HG03521 (cell line): ENCODE measurements around the gene CCDC178.

Experiments used
- ATAC-seq: cut with Tn5 transposase; IDR thresholded peaks from one replicate; pipeline ENCODE4 v1.9.1; 2021; ENCODE audit warnings: mild to moderate bottlenecking, moderate library complexity; ENCODE audit not compliant: unreplicated experiment

Gene CCDC178

DNA sequence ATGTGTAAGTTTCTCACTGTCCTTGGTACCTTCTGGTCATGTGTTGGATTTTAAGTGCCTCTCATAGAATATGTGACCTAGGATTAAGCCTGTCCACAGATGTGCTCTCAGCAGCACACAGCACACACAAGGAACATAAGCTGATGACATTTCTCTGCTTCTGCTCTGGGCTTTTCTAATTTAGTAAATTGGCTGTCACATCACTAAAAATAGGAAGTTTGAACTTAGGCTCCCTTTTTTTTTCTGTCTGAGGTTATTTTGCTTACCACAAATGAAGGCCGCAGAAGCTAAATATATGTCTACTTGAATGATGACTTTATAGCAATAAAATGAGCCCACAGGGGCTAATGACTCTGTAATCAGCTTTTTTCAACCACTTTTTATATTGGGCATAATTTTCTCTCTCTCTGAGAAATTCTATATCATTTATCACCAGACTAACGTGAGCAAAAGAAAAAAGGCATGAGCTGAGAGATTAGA is 517.5 kb downstream of the CCDC178 start:
- no peak for ATAC-seq

DNA sequence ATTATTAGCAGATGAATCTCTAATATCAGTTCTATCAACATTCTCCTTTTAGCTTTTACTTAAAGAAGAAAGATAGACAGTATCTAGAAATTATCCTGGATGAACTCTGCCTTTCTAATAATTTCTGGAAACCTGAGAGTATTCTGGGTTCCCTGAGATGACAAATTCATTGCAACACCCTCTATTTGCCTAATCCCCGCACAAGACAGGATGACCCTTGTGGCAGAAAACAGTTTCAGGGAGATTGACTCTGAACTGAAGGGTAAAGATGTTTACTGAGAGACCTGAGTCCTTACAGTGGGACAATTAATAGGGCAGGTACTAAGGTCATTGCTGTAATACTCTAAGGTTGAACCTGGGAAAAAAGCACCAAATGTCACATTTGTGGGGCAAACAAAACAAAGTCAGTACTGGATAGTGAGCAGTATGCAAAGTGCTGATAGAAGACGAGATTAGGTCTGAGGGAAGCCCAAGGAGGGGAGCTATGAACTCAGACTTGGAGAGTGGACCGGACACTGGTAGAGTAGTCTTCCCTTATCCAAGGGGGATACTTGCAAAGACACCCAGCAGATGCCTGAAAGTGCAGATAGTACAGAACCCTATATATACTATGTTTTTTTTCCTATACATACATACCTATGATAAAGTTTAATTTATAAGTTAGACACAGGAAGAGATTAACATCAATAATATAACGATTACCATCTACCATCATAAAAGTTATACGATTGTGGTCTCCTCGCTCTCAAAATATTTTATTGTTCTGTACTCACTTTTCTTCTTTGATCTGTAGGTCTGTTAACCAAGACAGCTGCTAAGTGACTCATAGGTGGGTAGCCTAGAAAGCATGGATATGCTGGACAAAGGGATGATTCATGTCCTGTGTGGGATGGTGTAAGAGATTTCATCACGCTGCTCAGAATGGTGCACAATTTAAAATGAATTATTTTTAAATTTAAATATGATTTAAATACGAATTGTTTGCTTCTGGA is 519.4 kb downstream of the CCDC178 start:
- ATAC-seq: no peak

DNA sequence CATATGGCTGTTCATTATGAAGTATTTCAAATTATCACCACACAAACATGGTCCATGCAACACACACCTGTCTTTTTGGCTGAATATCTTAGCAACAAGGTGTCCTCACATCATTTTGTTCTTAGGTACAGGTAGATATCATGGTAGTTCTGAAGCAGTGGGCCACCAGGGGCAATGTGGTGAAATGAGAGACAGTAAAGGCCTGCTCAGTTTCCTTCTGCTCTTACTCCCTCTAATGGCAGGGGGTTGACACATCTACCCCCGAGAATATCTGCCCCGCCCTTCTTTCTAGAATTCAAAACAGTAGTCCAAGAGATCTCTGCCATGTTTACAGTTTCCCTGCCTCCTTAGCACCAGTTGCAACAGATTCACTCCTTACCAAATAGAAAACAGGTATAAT is 520.7 kb downstream of the CCDC178 start:
- peak; percentile 91 for ATAC-seq

DNA sequence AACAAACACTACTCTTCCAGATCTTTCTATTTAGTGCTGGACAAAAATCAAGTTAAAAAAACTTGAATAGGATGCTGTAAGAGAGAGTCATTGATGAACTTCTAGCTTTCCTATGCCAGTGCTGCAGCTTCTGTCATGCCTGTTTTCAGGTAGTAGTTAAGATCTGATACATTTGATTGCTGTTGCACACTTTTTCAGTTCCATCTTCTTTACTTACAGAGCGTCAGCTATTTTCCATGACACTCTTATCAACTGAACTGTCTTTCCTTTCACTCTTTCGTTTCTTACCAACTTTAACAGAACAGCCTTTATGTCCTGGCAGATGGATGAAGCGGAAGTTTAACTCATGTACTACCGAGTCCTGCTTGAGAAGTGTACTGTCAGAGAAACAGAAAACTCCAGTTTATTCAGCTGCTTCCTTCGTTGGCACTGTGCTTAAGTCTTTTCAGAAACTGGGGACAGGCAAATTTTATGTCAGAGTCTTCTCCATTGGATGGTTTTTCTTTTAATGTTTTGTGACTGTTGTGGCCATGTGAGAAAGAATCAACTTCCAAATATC is 521.8 kb downstream of the CCDC178 start:
- no peak for ATAC-seq

DNA sequence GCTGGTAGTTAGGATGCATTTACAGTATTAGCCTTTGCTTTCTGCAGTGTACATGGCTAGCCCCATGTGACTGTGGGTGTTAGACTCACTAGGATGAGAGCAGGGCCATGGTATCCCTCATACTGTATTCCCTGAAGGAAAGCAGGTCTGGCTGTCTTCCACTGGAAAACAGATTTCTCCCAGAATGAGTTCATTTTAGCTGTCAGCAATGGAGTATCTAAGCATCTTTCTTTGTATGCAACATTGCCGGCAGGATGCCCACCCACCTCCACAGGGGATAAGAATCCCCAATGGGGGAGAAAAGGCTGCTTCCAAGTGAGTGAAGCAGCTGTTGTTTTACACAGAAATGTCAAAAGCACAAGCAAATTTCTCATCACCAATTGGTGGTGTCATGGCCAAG is 525.0 kb downstream of the CCDC178 start:
- no peak for ATAC-seq

DNA sequence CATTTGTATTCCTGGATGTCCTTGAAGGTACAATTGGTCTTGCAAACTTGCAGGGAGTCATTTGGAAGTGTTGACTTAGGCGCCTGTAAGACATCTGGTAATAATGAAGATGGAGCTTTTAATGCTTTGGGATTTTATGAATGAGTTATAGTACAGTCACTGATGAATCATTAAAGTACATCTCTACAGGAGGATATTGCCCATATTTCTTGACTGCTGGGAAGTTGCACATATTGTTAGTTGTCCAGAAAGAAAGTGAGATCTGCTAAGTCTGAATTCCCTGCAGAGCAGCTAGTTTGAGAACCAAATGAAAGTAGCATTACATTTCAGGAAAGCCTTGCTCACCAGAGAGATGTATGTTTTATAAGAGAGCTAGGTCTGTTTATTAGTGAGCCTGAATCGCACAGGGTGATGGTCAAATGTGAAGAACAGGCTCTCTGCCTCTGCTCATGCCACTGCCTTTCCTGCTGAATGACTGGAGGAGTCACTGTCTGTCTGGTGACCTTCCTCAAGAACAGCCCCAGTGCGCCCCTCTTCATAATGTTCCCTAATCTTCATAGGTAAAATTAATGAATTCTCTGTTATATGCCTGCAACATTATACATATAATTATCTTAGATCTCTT is 528.7 kb downstream of the CCDC178 start:
- ATAC-seq: no peak

DNA sequence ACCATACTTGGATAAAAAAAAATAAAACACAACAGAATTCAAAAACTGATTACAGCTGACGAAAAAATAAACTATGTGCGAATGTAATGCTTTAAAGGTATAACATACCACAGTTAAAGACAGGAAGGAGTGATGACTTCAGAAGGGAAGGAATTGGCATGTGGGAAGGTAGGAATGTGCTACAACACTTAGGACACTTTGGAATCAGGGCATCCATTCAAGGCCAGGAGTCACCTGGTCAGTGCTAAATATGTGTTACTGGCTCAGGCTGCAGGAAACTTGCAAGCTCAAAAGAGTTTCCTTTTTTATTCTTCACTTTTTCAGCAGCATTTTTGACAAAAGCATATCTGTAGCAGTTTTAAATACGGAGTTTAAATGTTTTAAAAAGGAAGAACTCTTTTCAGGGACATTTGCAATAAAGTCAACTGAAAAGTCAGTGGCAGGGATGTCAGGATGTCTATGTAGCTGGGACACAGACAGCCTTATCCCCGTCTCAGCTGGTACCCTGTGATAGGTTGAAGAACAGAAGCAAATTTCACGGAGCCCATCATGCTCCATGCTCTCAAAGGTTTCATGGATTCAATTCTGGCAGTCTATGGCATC is 529.7 kb downstream of the CCDC178 start:
- no peak for ATAC-seq

DNA sequence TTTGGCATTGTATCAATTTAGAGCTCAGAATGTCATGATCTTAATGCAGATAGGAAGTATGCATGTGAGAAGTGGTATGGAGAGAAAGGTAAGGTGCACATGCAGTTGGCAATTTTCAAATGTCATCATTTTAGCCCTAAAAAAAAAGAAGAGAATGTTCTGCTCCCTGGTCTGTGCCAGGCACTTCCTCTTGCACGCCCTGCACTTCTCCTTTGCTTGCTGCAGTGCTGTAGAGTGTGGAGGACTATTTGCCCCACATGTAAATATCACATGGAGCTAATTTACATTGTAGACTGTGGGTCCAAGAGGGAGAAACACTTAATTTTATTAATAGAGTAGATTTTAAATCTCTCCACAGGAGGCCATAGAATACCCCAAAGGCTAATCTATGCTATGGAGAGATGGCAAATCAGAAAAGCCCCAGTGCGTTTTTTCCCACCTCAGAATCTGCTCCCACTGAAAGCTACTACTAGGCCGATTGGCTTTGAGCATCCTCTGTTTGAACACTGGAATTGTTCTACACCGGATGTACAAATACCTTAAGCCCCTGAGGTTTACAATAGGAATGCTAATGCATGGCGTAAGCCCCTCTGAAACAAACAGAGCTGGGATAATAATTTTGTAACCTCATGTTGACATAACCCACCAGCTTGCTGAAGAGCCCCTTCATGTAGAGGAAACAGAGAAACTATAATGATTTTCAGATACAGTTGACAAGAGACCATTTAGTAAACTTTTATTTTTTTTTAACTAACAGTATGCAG is 530.5 kb downstream of the CCDC178 start:
- ATAC-seq: no peak

DNA sequence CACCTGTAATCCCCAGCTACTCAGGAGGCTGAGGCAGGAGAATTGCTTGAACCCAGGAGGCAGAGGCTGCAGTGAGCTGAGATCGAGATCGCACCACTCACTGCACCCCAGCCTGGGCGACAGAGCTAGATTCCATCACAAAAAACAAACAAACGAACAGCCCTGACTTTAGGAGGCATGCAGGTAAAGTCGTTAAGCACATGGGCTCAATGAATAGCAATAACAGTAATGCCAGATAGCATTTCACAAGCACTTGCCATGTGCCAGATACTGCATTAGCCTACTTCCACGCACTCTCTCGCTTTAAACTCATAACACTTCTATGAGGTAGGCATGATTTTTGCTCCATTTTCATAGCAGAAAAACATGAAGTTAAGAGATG is 532.1 kb downstream of the CCDC178 start:
- no peak for ATAC-seq

DNA sequence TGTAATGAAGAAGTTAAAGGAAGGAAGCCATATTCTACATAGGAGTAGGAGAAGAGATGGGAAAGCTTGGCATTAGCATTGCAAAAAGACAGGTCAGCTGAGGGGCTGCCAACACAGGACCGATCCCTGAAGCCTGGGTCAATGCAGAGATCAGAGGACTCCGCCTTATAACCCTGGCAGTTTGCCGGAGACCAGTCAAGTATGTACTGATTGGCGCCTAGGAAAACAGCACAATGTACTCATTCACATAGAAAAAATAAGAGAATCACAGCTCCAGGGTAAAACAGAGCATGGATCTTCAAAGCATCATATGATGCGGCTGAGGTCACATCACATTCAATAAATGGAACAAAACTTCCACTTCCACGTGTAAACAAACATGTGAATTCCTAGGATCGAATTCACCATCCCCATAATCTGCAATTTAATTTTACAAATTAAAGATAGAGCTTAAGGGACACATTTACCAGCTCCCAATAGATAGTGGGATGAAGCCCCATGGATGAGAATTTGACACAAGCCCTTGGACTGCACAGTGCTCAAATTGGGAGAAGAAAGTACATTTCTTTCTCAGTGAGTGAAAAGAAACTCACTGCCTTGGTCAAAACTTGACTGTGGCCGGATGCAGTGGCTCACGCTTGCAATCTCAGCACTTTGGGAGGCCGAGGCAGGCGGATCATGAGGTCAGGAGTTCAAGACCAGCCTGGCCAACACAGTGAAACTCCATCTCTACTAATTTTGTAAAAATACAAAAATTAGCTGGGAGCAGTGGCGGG is 532.7 kb downstream of the CCDC178 start:
- ATAC-seq: no peak

DNA sequence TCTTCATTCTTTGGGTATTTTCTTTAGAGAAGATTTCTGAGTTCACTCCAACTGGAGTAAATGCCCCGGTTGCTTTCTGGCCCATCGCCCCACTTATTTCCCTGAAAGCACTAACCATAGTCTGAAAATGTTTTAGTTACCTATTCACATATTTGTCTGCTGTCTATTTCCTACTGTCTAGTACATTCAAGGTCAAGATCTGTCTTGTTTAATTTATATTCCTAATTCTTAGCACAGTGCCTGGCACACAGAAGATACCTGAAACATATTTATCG is 533.3 kb downstream of the CCDC178 start:
- no peak for ATAC-seq

DNA sequence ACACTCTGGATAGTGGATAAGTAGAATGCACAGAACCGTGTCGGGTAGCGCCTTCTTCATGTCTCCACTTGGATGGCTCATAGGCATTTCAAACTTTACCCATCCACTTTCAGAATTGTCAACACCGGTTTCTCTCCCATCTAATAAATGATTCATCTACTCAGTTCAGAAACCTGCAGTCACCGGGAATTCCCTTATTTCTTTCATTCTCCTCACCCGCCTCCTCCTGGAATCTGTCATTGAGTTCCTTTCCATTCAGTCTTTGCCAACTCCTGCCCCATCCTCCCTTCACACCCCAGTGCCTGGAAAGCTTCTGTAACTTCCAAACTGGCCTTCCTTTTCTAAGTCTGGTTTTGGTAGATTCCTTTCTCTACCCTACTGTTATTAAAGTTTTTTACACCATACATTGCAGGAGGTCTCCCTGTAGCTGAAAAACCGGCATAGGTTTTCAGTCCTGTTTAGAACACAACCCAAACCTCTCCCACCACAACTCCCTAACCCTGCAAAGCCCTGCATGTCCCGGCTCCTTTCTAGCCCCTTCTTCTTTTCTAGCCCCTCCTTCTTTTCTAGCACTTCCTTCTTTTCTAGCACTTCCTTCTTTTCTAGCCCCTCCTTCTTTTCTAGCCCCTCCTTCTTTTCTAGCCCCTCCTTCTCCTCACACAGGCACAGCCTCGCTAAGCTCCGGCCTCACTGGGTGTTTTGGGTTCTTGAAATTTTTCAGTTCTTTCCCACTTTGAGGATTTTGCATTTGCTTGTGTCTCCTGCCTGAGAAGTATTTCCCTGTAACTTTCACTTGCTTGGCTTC is 533.8 kb downstream of the CCDC178 start:
- no peak for ATAC-seq

DNA sequence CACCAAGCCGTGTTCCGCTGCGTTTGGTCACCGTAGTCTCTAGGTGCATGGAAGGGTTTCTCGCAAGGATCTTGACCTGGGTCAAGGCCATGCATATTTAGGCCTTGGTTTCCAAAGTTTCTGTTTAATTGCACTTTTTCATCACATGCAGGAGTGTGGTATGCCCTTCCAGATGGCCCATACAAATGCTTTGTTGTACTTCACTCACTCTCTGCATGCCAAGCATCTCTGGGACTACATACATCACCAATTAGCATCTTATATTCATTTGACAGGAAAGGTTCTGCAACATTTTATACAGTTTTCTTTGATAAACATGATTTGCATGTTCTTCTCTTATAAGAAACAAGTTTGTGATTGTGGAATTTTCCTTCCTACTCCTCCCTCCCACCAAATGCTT is 534.9 kb downstream of the CCDC178 start:
- ATAC-seq: no peak

DNA sequence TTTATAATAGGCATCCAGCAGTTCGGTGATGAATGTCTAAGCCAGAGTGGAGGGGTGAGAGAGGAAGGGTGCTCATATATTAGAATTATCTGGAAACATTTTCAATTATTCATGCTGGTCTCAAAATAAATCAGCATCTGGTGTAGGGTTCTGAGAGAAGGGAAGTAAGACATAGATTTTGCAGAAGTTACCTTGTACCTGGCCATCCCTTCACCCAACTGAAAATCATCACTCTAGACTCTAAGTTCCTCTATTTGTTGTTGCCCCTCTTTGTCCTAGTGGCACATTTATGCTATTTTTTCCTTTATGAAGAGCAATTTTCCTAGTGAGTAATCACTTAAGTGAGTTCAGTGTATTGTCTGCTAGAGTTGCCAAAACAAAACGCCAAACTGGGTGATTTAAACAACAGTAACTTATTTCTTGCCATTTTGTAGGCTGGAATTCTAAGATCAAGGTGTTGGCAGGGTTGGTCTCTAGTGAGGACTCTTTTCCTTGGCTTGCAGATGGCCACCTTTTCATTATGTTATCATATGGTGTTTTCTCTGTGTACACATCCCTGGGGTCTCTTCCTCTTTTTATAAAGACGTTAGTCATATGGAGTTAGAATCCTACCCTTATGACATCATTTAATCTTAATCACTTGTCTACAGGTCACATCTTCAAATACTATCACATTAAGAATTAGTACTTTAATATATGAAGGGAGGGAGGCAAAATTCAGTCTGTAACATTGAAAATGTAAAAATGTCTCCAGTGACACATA is 537.8 kb downstream of the CCDC178 start:
- no peak for ATAC-seq

DNA sequence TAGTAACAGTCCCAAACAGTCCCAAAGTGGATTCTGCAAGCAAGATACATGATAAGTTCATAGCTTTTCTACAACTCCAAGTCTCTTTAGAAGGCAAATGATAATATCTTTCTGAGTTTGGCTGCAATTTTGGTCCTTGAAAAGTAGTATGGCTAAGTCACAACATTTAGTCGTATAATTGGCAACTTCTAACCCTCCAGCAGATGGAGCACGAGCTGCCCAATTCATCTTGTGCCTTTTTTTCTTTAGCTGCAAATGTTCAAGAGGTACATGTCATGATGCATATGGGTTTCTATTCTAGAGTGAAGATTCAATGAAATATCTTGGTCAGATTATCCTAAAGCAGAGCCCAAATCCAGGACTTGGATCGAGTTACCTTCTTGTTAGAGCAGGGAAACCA is 540.7 kb downstream of the CCDC178 start:
- ATAC-seq: no peak

DNA sequence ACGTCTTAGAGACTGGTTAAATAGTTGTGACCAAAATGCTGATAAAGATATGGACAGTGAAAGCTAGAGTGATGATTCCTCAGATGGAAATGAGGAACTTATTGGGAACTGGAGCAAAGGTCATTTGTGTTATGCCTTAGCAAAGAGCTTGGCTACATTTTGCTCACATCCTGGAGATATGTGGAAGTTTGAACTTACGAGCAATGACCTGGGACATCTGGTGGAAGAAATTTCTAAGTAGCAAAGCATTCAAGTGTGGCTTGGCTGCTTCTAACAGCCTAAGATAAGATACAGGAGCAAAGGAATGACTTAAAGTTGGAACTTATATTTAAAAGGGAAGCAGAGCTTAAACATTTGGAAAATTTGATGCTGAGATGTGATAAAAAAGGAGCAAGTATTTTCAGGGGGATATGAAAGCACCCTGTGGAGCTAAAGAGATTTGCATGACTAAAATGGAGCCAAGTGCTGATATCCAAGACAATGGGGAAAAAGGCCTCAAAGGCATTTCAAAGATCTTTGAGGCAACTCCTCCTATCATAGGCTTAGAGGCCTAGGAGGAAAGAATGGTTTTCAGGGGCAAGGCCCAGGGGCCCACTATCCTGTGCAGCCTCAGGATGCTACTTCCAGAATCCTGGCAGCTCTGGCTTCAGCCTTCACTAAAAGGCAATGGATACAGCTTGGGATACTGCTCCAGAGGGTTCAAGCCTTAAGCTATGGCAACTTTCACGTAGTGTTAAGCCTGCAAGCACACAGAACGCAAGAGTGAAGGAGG is 543.6 kb downstream of the CCDC178 start:
- no peak for ATAC-seq

DNA sequence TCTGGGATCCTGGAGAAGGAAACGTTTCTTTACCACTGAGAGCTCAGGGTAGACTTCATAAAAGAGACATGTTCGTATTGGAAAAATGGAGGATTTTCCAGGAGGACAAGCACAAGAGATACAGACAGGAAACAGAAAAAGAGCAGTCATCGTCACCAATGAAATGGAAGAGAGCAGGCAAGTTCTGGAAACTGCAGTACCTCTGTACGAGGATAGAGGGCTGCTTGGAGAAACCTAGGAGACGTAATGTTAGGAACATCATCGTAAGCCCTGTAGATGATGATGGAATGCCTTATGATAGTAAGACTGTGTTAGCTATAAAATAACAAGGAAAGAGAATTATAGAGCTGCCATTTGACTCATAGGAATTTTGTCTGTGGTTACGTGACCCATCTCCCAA is 546.6 kb downstream of the CCDC178 start:
- ATAC-seq: no peak

DNA sequence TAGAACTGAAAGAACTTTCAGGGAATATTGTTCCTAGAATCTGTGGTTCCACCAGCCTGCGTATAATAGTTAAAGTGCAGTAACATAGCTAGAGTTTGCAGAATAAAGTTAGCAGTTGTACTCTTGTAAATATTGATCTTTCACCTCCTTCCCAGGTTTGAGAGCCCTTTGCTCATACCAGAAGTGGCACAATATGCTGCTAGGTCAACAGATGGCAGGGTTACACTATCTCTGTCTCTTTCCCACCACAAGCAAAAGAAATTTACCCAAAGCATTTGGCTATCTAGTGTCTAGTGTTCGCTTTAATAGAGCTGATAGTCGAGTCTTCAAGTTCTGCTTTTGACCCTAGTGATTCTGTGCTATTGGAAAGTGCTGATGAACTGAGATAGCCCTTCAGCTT is 548.7 kb downstream of the CCDC178 start:
- ATAC-seq: no peak
